HUES64 (cell line): ENCODE data around the gene TMEM252.

Source experiments
- H3K27ac ChIP-seq: 2 replicates; pipeline ENCODE4 v1.7.0; 2013; ENCODE audit warnings: low read depth, low read length, inconsistent platforms
- H3K27me3 ChIP-seq: 2 replicates; pipeline ENCODE4 v1.6.1; 2013; ENCODE audit warnings: mild to moderate bottlenecking, low read length; ENCODE audit not compliant: insufficient read depth
- H3K36me3 ChIP-seq: 2 replicates; pipeline ENCODE4 v1.6.1; 2013; ENCODE audit warnings: mild to moderate bottlenecking, low read length; ENCODE audit not compliant: insufficient read depth
- H3K4me1 ChIP-seq: 2 replicates; pipeline ENCODE4 v1.6.1; 2013; ENCODE audit warnings: mild to moderate bottlenecking, low read length, moderate library complexity; ENCODE audit not compliant: insufficient read depth
- H3K4me3 ChIP-seq: 2 replicates; pipeline ENCODE4 v1.5.1; 2013; ENCODE audit warnings: mild to moderate bottlenecking, low read length, moderate library complexity
- H3K9ac ChIP-seq: 2 replicates; pipeline ENCODE4 v1.6.1; 2013; ENCODE audit warnings: mild to moderate bottlenecking, low read depth, low read length
- H3K9me3 ChIP-seq: 2 replicates; pipeline ENCODE4 v1.6.1; 2013; ENCODE audit warnings: low read depth, low read length; ENCODE audit not compliant: insufficient read depth
- WGBS: fragments of 150-250, 120-280 bp; methylation state at CpG from one replicate; pipeline ENCODE4 v1.1.7; 2013; ENCODE audit warnings: missing lambda C conversion rate; 5-methylcytosine and 5-hydroxymethylcytosine counted together

The TMEM252 gene

DNA sequence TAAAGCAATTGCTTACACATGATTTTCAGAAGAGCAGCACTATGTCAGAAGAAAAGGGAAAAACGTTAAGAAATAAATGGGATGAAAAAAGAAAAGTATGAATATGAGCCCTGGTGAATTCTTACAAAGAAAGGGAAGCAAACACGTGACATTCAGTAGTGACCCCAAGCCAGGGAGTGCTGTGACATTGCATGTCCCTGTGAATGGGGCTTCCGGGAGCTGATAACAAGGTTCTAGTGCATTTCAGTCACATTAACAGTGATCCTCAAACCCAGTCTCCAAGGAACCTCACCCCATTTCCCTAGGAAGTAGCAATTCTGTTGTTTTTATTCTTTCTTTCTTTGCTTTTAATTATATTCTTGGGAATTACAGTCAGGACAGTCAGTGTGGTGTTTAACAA is 27.3 kb downstream of the TMEM252 start:
- no peaks in the 10 kb centered on the region for H3K36me3 ChIP-seq
- H3K4me1 ChIP-seq: peaks cover 10% of the 10 kb centered on the region; the same call in 1 of the 2 replicates
- WGBS: 55% methylated on average over 3 of the region's 3 CpGs
- no peak overlapping the region for H3K4me3 ChIP-seq
- H3K27me3 ChIP-seq: peaks cover 97% of the 10 kb centered on the region
- H3K27ac ChIP-seq: no peak overlapping the region
- no peak overlapping the region for H3K9ac ChIP-seq
- 0 out of 2 replicates have a peak, but pooled peaks cover 4% of the 10 kb centered on the region for H3K9me3 ChIP-seq

- Histone ChIP-seq H3K36me3 (no peaks in the 10 kb centered on the region), H3K4me3 (no peak overlapping the region), H3K27ac (no peak overlapping the region), H3K9me3 (no peaks in the 10 kb centered on the region), H3K27me3 (peaks cover 99% of the 10 kb centered on the region), H3K4me1 (no peaks in the 10 kb centered on the region), H3K9ac (no peak overlapping the region)
These were observed 31.0 kb downstream of the TMEM252 start for GRCh38 chr9:68509689-68510088.

- Histone ChIP-seq H3K4me3 (no peak overlapping the region), H3K27me3 (peaks cover 99% of the 10 kb centered on the region), H3K27ac (no peak overlapping the region), H3K36me3 (no peaks in the 10 kb centered on the region), H3K9ac (no peak overlapping the region), H3K9me3 (no peaks in the 10 kb centered on the region), H3K4me1 (no peaks in the 10 kb centered on the region)
- WGBS: 64% methylated on average over 2 of the region's 2 CpGs
These were observed 32.1 kb downstream of the TMEM252 start for GRCh38 chr9:68508547-68508946.

DNA sequence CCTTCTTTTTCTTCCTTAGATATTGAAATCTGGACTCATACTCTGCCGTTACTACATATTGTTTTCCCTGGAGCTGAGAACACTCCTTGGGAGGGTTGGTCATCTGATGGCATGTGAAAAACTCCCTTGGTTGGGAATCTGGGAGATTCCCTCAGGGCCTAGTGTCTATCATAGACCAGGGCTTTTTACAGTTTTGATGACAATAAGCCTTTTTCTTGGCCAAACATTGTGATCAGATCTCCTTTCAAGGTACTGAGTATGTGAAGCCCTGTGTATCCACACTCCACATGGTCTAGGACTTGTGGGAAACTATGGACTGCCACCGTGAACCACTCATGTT is 32.9 kb downstream of the TMEM252 start:
- H3K36me3 ChIP-seq: no peaks in the 10 kb centered on the region
- no peak overlapping the region for H3K4me3 ChIP-seq
- H3K27me3 ChIP-seq: peaks cover 99% of the 10 kb centered on the region
- no peak overlapping the region for H3K27ac ChIP-seq
- H3K9ac ChIP-seq: no peak overlapping the region
- H3K4me1 ChIP-seq: no peaks in the 10 kb centered on the region
- 46% methylated on average over 2 of the region's 2 CpGs for WGBS
- no peaks in the 10 kb centered on the region for H3K9me3 ChIP-seq

DNA sequence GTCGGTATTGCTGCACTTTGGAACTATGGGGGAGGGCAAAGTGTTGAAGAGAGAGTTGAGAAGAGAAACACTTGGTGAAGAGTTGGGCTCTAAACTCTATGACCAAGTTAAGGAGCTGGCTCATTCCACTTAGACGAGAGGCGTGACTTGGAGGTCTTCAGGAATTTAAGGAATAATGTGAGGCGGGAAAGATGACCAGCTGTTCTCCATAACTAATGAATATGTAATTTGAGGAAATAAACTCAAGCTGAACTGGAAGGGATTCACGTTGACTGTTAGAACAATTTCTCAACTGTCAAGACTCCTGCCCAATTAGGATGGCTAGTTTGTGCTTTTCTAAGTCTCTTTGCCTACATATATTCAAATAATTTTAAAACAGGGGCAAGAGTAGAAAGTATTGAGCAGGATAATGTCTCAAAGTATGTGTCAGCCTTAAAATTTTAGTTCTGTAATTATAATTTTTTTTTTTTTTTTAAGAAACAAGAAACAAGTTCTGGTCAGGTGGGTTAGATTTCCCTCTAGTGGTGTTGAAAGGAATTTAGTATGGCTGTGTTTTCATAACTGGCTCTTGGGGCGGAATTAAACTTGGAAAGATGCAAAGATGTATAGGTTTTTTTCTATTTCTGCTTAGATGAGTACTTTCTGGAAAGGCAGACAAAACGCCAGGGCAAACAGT is 33.4 kb downstream of the TMEM252 start:
- no peaks in the 10 kb centered on the region for H3K4me1 ChIP-seq
- no peak overlapping the region for H3K4me3 ChIP-seq
- H3K27ac ChIP-seq: no peak overlapping the region
- no peaks in the 10 kb centered on the region for H3K9me3 ChIP-seq
- no peak overlapping the region for H3K9ac ChIP-seq
- 44% methylated on average over 7 of the region's 7 CpGs for WGBS
- H3K36me3 ChIP-seq: no peaks in the 10 kb centered on the region
- peaks cover 99% of the 10 kb centered on the region for H3K27me3 ChIP-seq

- H3K36me3 ChIP-seq: no peaks in the 10 kb centered on the region
- H3K27me3 ChIP-seq: peaks cover 99% of the 10 kb centered on the region
- H3K4me1 ChIP-seq: no peaks in the 10 kb centered on the region
- no peak overlapping the region for H3K9ac ChIP-seq
- H3K4me3 ChIP-seq: no peak overlapping the region
- H3K27ac ChIP-seq: no peak overlapping the region
- WGBS: no CpG with 5 or more reads among the region's 1 CpG
- no peaks in the 10 kb centered on the region for H3K9me3 ChIP-seq
These were observed 34.1 kb downstream of the TMEM252 start for GRCh38 chr9:68506551-68506950.

DNA sequence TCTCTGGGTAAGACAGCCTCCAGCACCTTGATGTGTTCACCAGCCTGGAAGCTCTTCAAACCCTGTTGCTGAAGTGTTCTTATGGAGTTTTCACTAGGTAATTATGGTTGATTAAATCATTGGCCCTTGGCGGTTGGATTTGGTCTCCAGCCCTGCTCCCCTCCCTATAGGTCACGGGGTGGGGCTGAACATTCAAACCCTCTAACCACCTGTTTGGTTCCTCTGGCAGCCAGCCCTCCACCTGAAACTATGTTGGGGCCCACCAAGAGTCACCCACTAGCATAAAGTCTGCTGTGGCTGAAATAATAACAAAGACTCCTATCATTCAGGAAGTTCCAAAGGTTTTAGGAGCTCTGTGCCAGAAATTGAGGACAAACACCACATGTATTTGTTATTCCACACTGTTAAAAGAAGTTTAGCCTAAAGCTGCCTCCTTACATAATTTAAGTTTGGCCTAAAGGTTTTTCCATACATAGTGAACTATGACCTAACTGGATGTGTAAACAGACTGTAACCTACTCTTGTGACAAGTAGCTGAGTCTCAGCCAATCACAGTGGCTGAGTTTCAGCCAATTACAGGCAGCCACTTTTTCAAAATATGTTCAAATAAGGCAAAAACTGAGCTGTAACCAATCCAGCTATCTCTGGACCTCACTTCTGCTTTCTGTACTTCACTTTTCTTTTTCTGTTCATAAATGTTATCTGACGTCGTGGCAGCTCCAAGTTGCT is 34.8 kb downstream of the TMEM252 start:
- 75% methylated on average over 4 of the region's 4 CpGs for WGBS
- Histone ChIP-seq H3K27me3 (peaks cover 99% of the 10 kb centered on the region), H3K9ac (no peak overlapping the region), H3K4me1 (no peaks in the 10 kb centered on the region), H3K4me3 (no peak overlapping the region), H3K9me3 (no peaks in the 10 kb centered on the region), H3K36me3 (no peaks in the 10 kb centered on the region), H3K27ac (no peak overlapping the region)

- no peak overlapping the region for H3K27ac ChIP-seq
- WGBS: 46% methylated on average over 3 of the region's 4 CpGs
These were observed 38.4 kb downstream of the TMEM252 start for GRCh38 chr9:68502279-68502678.

GRCh38 chr9:68500457-68501381 is 40.0 kb downstream of the TMEM252 start:
- Histone ChIP-seq H3K4me3 (no peak overlapping the region), H3K27ac (no peak overlapping the region), H3K9ac (no peak overlapping the region), H3K27me3 (peaks cover 100% of the 10 kb centered on the region), H3K9me3 (no peaks in the 10 kb centered on the region), H3K4me1 (no peaks in the 10 kb centered on the region), H3K36me3 (no peaks in the 10 kb centered on the region)
- 74% methylated on average over 9 of the region's 9 CpGs for WGBS

More at GRCh38 chr9:68502279-68502678, 38.4 kb downstream of the TMEM252 start:
- Histone ChIP-seq H3K9ac (no peak overlapping the region), H3K36me3 (no peaks in the 10 kb centered on the region), H3K9me3 (no peaks in the 10 kb centered on the region), H3K27me3 (peaks cover 100% of the 10 kb centered on the region), H3K4me3 (no peak overlapping the region), H3K4me1 (no peaks in the 10 kb centered on the region)

DNA sequence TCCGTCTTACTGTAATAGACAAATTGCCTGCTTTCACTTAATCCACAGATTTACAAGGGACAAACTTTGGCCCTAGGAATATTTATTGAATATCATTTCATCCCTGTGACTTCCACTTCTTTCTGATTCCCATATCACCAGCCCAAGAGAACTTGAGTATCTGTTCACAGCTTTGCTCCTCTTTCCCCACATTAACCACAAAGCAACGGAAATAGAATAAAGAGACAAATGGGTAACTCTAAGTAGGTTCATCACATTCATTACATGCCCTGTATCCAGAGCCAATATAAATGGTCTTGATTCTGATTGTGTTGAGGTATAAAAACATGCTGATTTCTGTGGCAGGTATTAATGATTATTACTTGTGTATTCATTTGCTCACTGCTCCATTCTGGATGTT is 41.9 kb downstream of the TMEM252 start:
- no peak overlapping the region for H3K27ac ChIP-seq
- no peaks in the 10 kb centered on the region for H3K36me3 ChIP-seq
- no peak overlapping the region for H3K9ac ChIP-seq
- peaks cover 100% of the 10 kb centered on the region for H3K27me3 ChIP-seq
- H3K4me1 ChIP-seq: no peaks in the 10 kb centered on the region
- no peaks in the 10 kb centered on the region for H3K9me3 ChIP-seq
- 86% methylated on average over 2 of the region's 2 CpGs for WGBS
- H3K4me3 ChIP-seq: no peak overlapping the region

DNA sequence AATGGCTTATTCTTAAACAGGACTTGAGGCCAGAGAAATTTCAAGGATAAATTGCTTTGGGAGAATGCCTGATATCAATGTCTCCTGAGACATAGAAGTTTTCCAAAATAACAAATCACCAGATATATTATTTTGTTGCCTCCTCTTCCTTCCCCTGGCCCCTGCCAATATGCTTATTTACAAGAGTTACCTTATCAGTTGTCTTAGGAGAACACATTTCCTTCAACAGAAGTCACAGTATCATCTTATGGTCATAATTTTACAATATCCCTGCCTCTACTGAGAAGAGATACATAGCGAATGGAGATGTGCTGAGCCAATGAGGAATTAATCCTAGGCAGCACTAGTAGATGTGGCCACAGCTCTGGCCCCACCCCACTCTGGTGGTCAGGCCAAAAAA is 43.1 kb downstream of the TMEM252 start:
- Histone ChIP-seq H3K27ac (no peak overlapping the region), H3K9me3 (no peaks in the 10 kb centered on the region), H3K4me1 (no peaks in the 10 kb centered on the region), H3K36me3 (no peaks in the 10 kb centered on the region), H3K4me3 (no peak overlapping the region), H3K27me3 (peaks cover 100% of the 10 kb centered on the region), H3K9ac (no peak overlapping the region)
- WGBS: 82% methylated on average over 1 of the region's 1 CpG
